ENCODE data around the gene UFSP2.
A peak's percentile ranks its signal among the peaks of the same experiment; 100 is the strongest.

The UFSP2 gene

GRCh38 chr4:185457136-185457535, 31.4 kb upstream of the UFSP2 start:
- no peak overlapping the region for H3K27ac Mint-ChIP-seq
- H3K9me3 Mint-ChIP-seq, result no peaks in the 10 kb centered on the region
- ATAC-seq (no peak), DNase-seq (no peak)
- H3K36me3 Mint-ChIP-seq (ENCODE audit: low read depth), result no peaks in the 10 kb centered on the region
- no peak overlapping the region for H3K4me3 Mint-ChIP-seq
- H3K27me3 Mint-ChIP-seq, result peaks cover 7% of the 10 kb centered on the region
- H3K4me1 Mint-ChIP-seq, result no peaks in the 10 kb centered on the region

GRCh38 chr4:185456131-185456530, 30.4 kb upstream of the UFSP2 start:
- DNase-seq (no peak), ATAC-seq (no peak)
- peaks cover 7% of the 10 kb centered on the region for H3K27me3 Mint-ChIP-seq
- no peaks in the 10 kb centered on the region for H3K4me1 Mint-ChIP-seq
- H3K4me3 Mint-ChIP-seq, result no peak overlapping the region
- H3K27ac Mint-ChIP-seq, result no peak overlapping the region
- no peaks in the 10 kb centered on the region for H3K36me3 Mint-ChIP-seq (ENCODE audit: low read depth)
- no peaks in the 10 kb centered on the region for H3K9me3 Mint-ChIP-seq

- Mint-ChIP-seq H3K36me3 (ENCODE audit: low read depth) (no peaks in the 10 kb centered on the region), H3K4me1 (no peaks in the 10 kb centered on the region), H3K9me3 (no peaks in the 10 kb centered on the region), H3K27ac (no peak overlapping the region), H3K27me3 (peaks cover 9% of the 10 kb centered on the region), H3K4me3 (no peak overlapping the region)
- ATAC-seq (no peak), DNase-seq (no peak)
These were observed 19.4 kb upstream of the UFSP2 start for GRCh38 chr4:185445209-185445608.

- ATAC-seq (no peak), DNase-seq (no peak)
- Mint-ChIP-seq H3K27me3 (peaks cover 2% of the 10 kb centered on the region), H3K4me1 (no peaks in the 10 kb centered on the region), H3K9me3 (no peaks in the 10 kb centered on the region), H3K27ac (no peak overlapping the region), H3K36me3 (ENCODE audit: low read depth) (no peaks in the 10 kb centered on the region), H3K4me3 (no peak overlapping the region)
These were observed 15.7 kb upstream of the UFSP2 start for GRCh38 chr4:185441479-185441878.

- Mint-ChIP-seq H3K9me3 (no peaks in the 10 kb centered on the region), H3K4me3 (no peak overlapping the region), H3K27ac (no peak overlapping the region), H3K4me1 (no peaks in the 10 kb centered on the region), H3K36me3 (ENCODE audit: low read depth) (no peaks in the 10 kb centered on the region), H3K27me3 (peaks cover 6% of the 10 kb centered on the region)
- ATAC-seq, result no peak
- no peak for DNase-seq
These were observed 12.0 kb upstream of the UFSP2 start for GRCh38 chr4:185437809-185438208.

GRCh38 chr4:185435466-185435865, 9.7 kb upstream of the UFSP2 start:
- no peak for ATAC-seq
- Mint-ChIP-seq H3K9me3 (no peaks in the 10 kb centered on the region), H3K4me1 (no peaks in the 10 kb centered on the region), H3K36me3 (ENCODE audit: low read depth) (no peaks in the 10 kb centered on the region), H3K4me3 (no peak overlapping the region), H3K27ac (no peak overlapping the region), H3K27me3 (peaks cover 4% of the 10 kb centered on the region)
- DNase-seq, result no peak

- DNase-seq, result no peak
- Mint-ChIP-seq H3K27ac (no peak overlapping the region), H3K9me3 (no peaks in the 10 kb centered on the region), H3K4me3 (no peak overlapping the region), H3K27me3 (peaks cover 4% of the 10 kb centered on the region), H3K4me1 (peaks cover 11% of the 10 kb centered on the region), H3K36me3 (ENCODE audit: low read depth) (peaks cover 3% of the 10 kb centered on the region)
- no peak for ATAC-seq
These were observed 3.9 kb upstream of the UFSP2 start for GRCh38 chr4:185429660-185430059.

GRCh38 chr4:185426960-185427688, 1.4 kb upstream of the UFSP2 start:
- H3K27ac Mint-ChIP-seq, result no peak overlapping the region
- ATAC-seq (no peak), DNase-seq (no peak)
- peaks cover 3% of the 10 kb centered on the region for H3K36me3 Mint-ChIP-seq (ENCODE audit: low read depth)
- H3K4me3 Mint-ChIP-seq, result peak overlapping the region; percentile 41
- peaks cover 25% of the 10 kb centered on the region for H3K4me1 Mint-ChIP-seq
- peaks cover 4% of the 10 kb centered on the region for H3K27me3 Mint-ChIP-seq
- no peaks in the 10 kb centered on the region for H3K9me3 Mint-ChIP-seq

- H3K27ac Mint-ChIP-seq, result peak overlapping the region; percentile 100
- H3K4me3 Mint-ChIP-seq, result peak overlapping the region; percentile 90
- DNase-seq (peak; percentile 11), ATAC-seq (no peak)
- peaks cover 32% of the 10 kb centered on the region for H3K4me1 Mint-ChIP-seq
- peaks cover 13% of the 10 kb centered on the region for H3K36me3 Mint-ChIP-seq (ENCODE audit: low read depth)
- H3K27me3 Mint-ChIP-seq, result peaks cover 4% of the 10 kb centered on the region
- H3K9me3 Mint-ChIP-seq, result no peaks in the 10 kb centered on the region
These were observed 688 bp downstream of the UFSP2 start for GRCh38 chr4:185424905-185425646.

GRCh38 chr4:185421366-185422124, 4.2 kb downstream of the UFSP2 start:
- H3K9me3 Mint-ChIP-seq, result no peaks in the 10 kb centered on the region
- DNase-seq (no peak), ATAC-seq (no peak)
- no peaks in the 10 kb centered on the region for H3K27me3 Mint-ChIP-seq
- no peak overlapping the region for H3K27ac Mint-ChIP-seq
- no peak overlapping the region for H3K4me3 Mint-ChIP-seq
- H3K36me3 Mint-ChIP-seq (ENCODE audit: low read depth), result peaks cover 25% of the 10 kb centered on the region
- peaks cover 28% of the 10 kb centered on the region for H3K4me1 Mint-ChIP-seq

GRCh38 chr4:185416955-185417354, 8.8 kb downstream of the UFSP2 start:
- Mint-ChIP-seq H3K27ac (no peak overlapping the region), H3K27me3 (no peaks in the 10 kb centered on the region), H3K9me3 (no peaks in the 10 kb centered on the region), H3K4me1 (peaks cover 6% of the 10 kb centered on the region), H3K36me3 (ENCODE audit: low read depth) (peaks cover 28% of the 10 kb centered on the region), H3K4me3 (no peak overlapping the region)
- DNase-seq (no peak), ATAC-seq (no peak)

- ATAC-seq (no peak), DNase-seq (no peak)
- no peak overlapping the region for H3K27ac Mint-ChIP-seq
- peaks cover 29% of the 10 kb centered on the region for H3K36me3 Mint-ChIP-seq (ENCODE audit: low read depth)
- no peaks in the 10 kb centered on the region for H3K9me3 Mint-ChIP-seq
- no peaks in the 10 kb centered on the region for H3K4me1 Mint-ChIP-seq
- no peak overlapping the region for H3K4me3 Mint-ChIP-seq
- no peaks in the 10 kb centered on the region for H3K27me3 Mint-ChIP-seq
These were observed 13.4 kb downstream of the UFSP2 start for GRCh38 chr4:185412412-185412811.

- Mint-ChIP-seq H3K36me3 (ENCODE audit: low read depth) (peaks cover 25% of the 10 kb centered on the region), H3K27ac (no peak overlapping the region), H3K4me1 (no peaks in the 10 kb centered on the region), H3K9me3 (no peaks in the 10 kb centered on the region), H3K27me3 (no peaks in the 10 kb centered on the region), H3K4me3 (no peak overlapping the region)
- DNase-seq (no peak), ATAC-seq (no peak)
These were observed 13.9 kb downstream of the UFSP2 start for GRCh38 chr4:185411849-185412248.

- no peaks in the 10 kb centered on the region for H3K4me1 Mint-ChIP-seq
- no peaks in the 10 kb centered on the region for H3K27me3 Mint-ChIP-seq
- H3K9me3 Mint-ChIP-seq, result no peaks in the 10 kb centered on the region
- H3K27ac Mint-ChIP-seq, result no peak overlapping the region
- DNase-seq, result no peak
- H3K4me3 Mint-ChIP-seq, result no peak overlapping the region
- H3K36me3 Mint-ChIP-seq (ENCODE audit: low read depth), result peaks cover 24% of the 10 kb centered on the region
- no peak for ATAC-seq
These were observed 17.3 kb downstream of the UFSP2 start for GRCh38 chr4:185408432-185408831.

All from activated naive CD8-positive, alpha-beta T cell treated with anti-CD3 and anti-CD28 coated beads, Interleukin-2, amount 50 U/mL, for 24 hours (primary cell).